ENCODE data around the gene ARHGAP23.

GRCh38 chr17:38536661-38537060 lies 108.4 kb downstream of the ARHGAP23 start:
- TF ChIP-seq CTCF (IDR thresholded peaks at IDR 0.05) (no peak), POLR2A (IDR thresholded peaks at IDR 0.05) (no peak)
